Measurements from ENCODE around the gene MRGPRF.

Gene MRGPRF

DNA sequence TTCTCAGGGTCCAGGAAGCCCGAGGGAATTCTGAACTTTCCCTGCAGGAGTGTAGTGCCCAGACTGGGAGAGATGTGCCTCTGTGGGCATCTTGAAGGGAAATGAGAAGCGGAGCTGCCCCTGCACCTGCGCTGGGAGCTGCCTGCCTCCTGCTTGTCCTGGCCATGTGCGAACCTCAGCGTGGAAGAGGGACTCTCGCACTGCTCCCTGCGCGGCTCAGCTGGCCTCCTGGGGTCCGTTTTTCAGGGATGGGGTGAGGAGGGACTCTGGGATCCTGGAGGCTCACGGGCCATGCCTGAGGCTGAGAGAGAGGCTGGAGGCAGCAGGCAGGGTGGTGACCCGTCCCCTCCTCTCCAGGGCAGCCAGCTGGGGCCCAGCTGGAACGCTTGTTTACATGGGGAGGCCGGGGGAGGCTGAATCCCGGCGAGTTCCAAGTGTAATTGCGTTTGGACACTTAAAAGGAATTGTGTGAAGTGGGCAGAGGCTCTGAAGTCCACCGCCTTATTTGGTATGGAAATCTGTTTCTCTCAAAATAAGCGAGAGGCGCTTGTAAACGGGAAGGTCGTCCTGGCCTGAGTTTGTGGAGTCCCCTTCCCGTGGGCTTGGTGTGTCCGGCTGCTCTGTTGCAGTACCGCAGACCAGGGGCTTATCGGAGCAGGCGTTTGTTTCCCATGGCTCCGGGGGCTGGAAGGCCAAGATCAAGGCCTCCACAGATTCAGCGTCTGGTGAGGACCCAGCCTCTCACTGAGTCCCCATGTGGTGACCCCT lies 1.2 kb upstream of the MRGPRF start:
- H3K9ac ChIP-seq (ENCODE audit: low read length) = no peak overlapping the region
- H3K27ac ChIP-seq (ENCODE audit: low read length) = no peak overlapping the region
- TF ChIP-seq EZH2 (optimal IDR thresholded peaks at IDR 0.05; ENCODE audit: low read depth, low read length) = no peak
- TF ChIP-seq, protein P1, sequence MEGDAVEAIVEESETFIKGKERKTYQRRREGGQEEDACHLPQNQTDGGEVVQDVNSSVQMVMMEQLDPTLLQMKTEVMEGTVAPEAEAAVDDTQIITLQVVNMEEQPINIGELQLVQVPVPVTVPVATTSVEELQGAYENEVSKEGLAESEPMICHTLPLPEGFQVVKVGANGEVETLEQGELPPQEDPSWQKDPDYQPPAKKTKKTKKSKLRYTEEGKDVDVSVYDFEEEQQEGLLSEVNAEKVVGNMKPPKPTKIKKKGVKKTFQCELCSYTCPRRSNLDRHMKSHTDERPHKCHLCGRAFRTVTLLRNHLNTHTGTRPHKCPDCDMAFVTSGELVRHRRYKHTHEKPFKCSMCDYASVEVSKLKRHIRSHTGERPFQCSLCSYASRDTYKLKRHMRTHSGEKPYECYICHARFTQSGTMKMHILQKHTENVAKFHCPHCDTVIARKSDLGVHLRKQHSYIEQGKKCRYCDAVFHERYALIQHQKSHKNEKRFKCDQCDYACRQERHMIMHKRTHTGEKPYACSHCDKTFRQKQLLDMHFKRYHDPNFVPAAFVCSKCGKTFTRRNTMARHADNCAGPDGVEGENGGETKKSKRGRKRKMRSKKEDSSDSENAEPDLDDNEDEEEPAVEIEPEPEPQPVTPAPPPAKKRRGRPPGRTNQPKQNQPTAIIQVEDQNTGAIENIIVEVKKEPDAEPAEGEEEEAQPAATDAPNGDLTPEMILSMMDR (IDR thresholded peaks at IDR 0.05; ENCODE audit: low read length) = no peak
- TF ChIP-seq EZH2phosphoT487 (IDR thresholded peaks at IDR 0.05; ENCODE audit: low read length) = no peak
- H3K9me2 ChIP-seq (replicated peaks; ENCODE audit: insufficient read depth, low read length) = no peaks in the 10 kb centered on the region
- no peaks in the 10 kb centered on the region for H4K20me1 ChIP-seq (ENCODE audit: insufficient read depth, low read length)
- no peaks in the 10 kb centered on the region for H3K36me3 ChIP-seq (replicated peaks; ENCODE audit: insufficient read depth, low read length)
- H3F3A ChIP-seq (ENCODE audit: insufficient read depth, low read length) = no peaks in the 10 kb centered on the region
- no peaks in the 10 kb centered on the region for H3K9me3 ChIP-seq (replicated peaks; ENCODE audit: insufficient read depth, low read length)
- no peak overlapping the region for H3K4me3 ChIP-seq (ENCODE audit: low read length)
- H3K27me3 ChIP-seq (replicated peaks; ENCODE audit: insufficient read depth, low read length) = peaks cover 87% of the 10 kb centered on the region
- H3K4me2 ChIP-seq (ENCODE audit: low read depth, low read length) = no peak overlapping the region
- H3K79me2 ChIP-seq (ENCODE audit: low read length) = no peaks in the 10 kb centered on the region
- no peak overlapping the region for H2AFZ ChIP-seq (ENCODE audit: low read length)
- no peak for DNase-seq
- H3K4me1 ChIP-seq (ENCODE audit: low read length) = no peaks in the 10 kb centered on the region

DNA sequence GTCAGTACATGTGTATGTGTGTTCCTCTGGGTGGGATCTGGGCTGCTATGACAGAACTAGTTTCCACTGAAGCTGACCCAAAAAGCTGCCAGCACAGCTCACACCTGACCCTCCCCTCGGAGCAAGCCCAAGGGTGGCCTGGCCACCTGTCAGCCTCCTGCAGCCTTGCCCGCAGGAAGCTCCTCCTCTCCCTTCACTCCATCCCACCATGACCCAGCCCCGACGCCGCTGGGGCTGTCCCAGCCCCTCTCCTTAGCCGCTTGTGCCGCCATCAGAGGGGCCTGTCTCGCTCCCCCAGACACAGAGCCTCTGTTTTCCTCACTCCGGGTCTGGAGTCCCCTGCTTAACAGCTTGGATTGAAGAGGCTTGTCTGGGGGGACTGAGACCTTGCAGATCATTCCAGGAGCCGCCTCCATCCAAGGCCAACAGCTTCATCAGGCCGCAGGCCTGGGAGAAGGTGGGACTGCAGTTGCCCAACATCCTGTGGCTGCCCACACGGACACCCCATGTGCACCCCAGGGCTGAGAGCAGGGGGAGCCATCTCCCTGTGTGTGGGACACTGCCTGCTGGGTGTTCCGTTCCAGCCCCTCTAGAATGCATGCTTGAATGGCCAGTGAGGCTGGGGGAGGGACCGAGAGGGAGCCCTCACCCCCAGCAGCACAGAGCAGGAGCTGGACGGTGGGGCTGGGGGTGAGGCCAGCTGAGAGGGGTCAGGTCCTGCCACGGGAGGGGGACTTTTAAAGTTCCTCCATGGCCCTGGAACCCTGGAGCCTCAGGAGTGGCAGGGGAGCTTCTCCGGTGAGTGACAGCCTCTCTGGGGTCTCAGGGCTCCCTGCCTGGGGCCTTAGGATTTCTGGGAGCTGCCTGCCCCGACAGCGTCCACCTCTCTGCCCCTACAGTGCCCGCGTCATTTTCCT lies 696 bp downstream of the MRGPRF start:
- DNase-seq = no peak
- no peaks in the 10 kb centered on the region for H3K9me2 ChIP-seq (replicated peaks; ENCODE audit: insufficient read depth, low read length)
- H3F3A ChIP-seq (ENCODE audit: insufficient read depth, low read length) = no peaks in the 10 kb centered on the region
- H3K27ac ChIP-seq (ENCODE audit: low read length) = no peak overlapping the region
- TF ChIP-seq, protein P1 (IDR thresholded peaks at IDR 0.05; ENCODE audit: low read length) = no peak
- TF ChIP-seq EZH2 (optimal IDR thresholded peaks at IDR 0.05; ENCODE audit: low read depth, low read length) (no peak), EZH2phosphoT487 (IDR thresholded peaks at IDR 0.05; ENCODE audit: low read length) (no peak)
- H4K20me1 ChIP-seq (ENCODE audit: insufficient read depth, low read length) = no peaks in the 10 kb centered on the region
- H3K27me3 ChIP-seq (replicated peaks; ENCODE audit: insufficient read depth, low read length) = peaks cover 87% of the 10 kb centered on the region
- H3K36me3 ChIP-seq (replicated peaks; ENCODE audit: insufficient read depth, low read length) = no peaks in the 10 kb centered on the region
- H3K4me1 ChIP-seq (ENCODE audit: low read length) = no peaks in the 10 kb centered on the region
- no peak overlapping the region for H3K4me3 ChIP-seq (ENCODE audit: low read length)
- no peak overlapping the region for H3K9ac ChIP-seq (ENCODE audit: low read length)
- H3K9me3 ChIP-seq (replicated peaks; ENCODE audit: insufficient read depth, low read length) = no peaks in the 10 kb centered on the region
- no peak overlapping the region for H3K4me2 ChIP-seq (ENCODE audit: low read depth, low read length)
- H3K79me2 ChIP-seq (ENCODE audit: low read length) = no peaks in the 10 kb centered on the region
- H2AFZ ChIP-seq (ENCODE audit: low read length) = no peak overlapping the region

DNA sequence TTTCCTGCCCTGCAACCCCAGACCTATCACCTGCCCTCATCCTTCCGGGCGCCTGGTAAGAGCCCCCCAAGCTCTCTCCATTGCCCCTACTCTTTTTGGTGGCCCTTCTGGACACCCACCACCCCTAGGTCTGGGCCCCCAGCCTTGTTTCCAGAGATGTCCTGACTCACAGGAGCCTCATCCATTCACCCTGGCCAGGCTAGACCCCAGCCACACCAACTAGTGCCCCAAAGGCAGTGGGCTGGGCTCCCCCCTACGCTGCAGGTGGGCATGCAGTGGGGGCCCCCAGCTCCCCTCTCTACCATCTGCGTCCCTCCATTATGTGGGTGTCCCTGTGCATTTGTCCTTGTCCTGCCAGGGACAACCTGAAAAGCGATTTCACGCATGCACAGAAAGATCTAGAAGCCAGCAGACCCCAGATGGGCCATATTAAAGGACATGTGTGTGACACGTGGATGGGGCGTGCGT lies 1.4 kb downstream of the MRGPRF start:
- Histone ChIP-seq H3K4me1 (ENCODE audit: low read length) (no peaks in the 10 kb centered on the region), H3K9me3 (replicated peaks; ENCODE audit: insufficient read depth, low read length) (no peaks in the 10 kb centered on the region), H4K20me1 (ENCODE audit: insufficient read depth, low read length) (no peaks in the 10 kb centered on the region), H3K79me2 (ENCODE audit: low read length) (no peaks in the 10 kb centered on the region), H3K4me2 (ENCODE audit: low read depth, low read length) (no peak overlapping the region), H3K9ac (ENCODE audit: low read length) (no peak overlapping the region), H3K36me3 (replicated peaks; ENCODE audit: insufficient read depth, low read length) (no peaks in the 10 kb centered on the region), H3K27me3 (replicated peaks; ENCODE audit: insufficient read depth, low read length) (peaks cover 90% of the 10 kb centered on the region), H3K9me2 (replicated peaks; ENCODE audit: insufficient read depth, low read length) (no peaks in the 10 kb centered on the region), H3K4me3 (ENCODE audit: low read length) (no peak overlapping the region), H2AFZ (ENCODE audit: low read length) (no peak overlapping the region), H3F3A (ENCODE audit: insufficient read depth, low read length) (no peaks in the 10 kb centered on the region), H3K27ac (ENCODE audit: low read length) (no peak overlapping the region)
- no peak for TF ChIP-seq EZH2 (optimal IDR thresholded peaks at IDR 0.05; ENCODE audit: low read depth, low read length)
- TF ChIP-seq EZH2phosphoT487 (IDR thresholded peaks at IDR 0.05; ENCODE audit: low read length) = no peak
- TF ChIP-seq, protein P1 (IDR thresholded peaks at IDR 0.05; ENCODE audit: low read length) = no peak
- DNase-seq = no peak

Data from MM.1S (cell line).